Left ventricle myocardium inferior (tissue), 1 donor: ENCODE results near the gene NXN. TPM values are rescaled to one million over a fixed set of nuclear protein-coding genes. Genes with fewer than 3 reads are reported as not detected.
"Not testable (repeated sequence)": the region's sequence is repeated elsewhere in the genome, so short reads cannot be mapped to it uniquely, and the experiment has no call there.

Experiments
- DNase-seq: peaks from one replicate; pipeline ENCODE4 v3.0.0-alpha.2; 2020
- H3K27ac ChIP-seq: fragments of 200-600 bp; replicated peaks from 2 replicates; pipeline ENCODE4 v1.8.0; 2021
- H3K27me3 ChIP-seq: fragments of 200-600 bp; 2 replicates; pipeline ENCODE4 v1.8.0; 2021; ENCODE audit warnings: low read depth
- H3K36me3 ChIP-seq: fragments of 200-600 bp; 2 replicates; pipeline ENCODE4 v1.8.0; 2021
- H3K4me1 ChIP-seq: fragments of 200-600 bp; 2 replicates; pipeline ENCODE4 v1.8.0; 2021
- H3K4me3 ChIP-seq: fragments of 200-600 bp; 2 replicates; pipeline ENCODE4 v1.8.0; 2021; ENCODE audit warnings: mild to moderate bottlenecking, moderate library complexity
- H3K9me3 ChIP-seq: fragments of 200-600 bp; replicated peaks from 2 replicates; pipeline ENCODE4 v1.8.0; 2021
- intact Hi-C: fragments of 100-400 bp; cut with micrococcal nuclease; formaldehyde crosslinking; loops from one replicate; pipeline ENCODE4 v1.11.0; 2022
- total RNA-seq: library from RNA; stranded (reverse); fragmentation: NEBNext Ultra II Directional; extraction: Animal tissue kit (Norgen Biotek cat#: 25700); gene quantifications from one replicate; pipeline ENCODE4 v1.2.1, GENCODE V29; 2021
- TF ChIP-seq, protein P1 (sequence below): fragments of 200-600 bp; IDR thresholded peaks from 2 replicates; pipeline ENCODE4 v1.8.0; 2021; ENCODE audit warnings: antibody characterized with exemption, mild to moderate bottlenecking, borderline replicate concordance
- donor health status: DM: no; HTN: yes; CAD: no; lungs with severe emphysema.

Gene NXN
- total RNA-seq, 1 donor from 2014 or later, result 13.8 TPM

GRCh38 chr17:881778-882177 lies 97.8 kb downstream of the NXN start:
- no peak overlapping the region for H3K4me3 ChIP-seq
- H3K4me1 ChIP-seq, result peaks cover 72% of the 10 kb centered on the region
- no peaks in the 10 kb centered on the region for H3K27me3 ChIP-seq
- intact Hi-C loops, result no loop called here
- DNase-seq, result no peak
- peak overlapping the region; percentile 92 for H3K27ac ChIP-seq
- TF ChIP-seq, protein P1, sequence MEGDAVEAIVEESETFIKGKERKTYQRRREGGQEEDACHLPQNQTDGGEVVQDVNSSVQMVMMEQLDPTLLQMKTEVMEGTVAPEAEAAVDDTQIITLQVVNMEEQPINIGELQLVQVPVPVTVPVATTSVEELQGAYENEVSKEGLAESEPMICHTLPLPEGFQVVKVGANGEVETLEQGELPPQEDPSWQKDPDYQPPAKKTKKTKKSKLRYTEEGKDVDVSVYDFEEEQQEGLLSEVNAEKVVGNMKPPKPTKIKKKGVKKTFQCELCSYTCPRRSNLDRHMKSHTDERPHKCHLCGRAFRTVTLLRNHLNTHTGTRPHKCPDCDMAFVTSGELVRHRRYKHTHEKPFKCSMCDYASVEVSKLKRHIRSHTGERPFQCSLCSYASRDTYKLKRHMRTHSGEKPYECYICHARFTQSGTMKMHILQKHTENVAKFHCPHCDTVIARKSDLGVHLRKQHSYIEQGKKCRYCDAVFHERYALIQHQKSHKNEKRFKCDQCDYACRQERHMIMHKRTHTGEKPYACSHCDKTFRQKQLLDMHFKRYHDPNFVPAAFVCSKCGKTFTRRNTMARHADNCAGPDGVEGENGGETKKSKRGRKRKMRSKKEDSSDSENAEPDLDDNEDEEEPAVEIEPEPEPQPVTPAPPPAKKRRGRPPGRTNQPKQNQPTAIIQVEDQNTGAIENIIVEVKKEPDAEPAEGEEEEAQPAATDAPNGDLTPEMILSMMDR, result no peak
- H3K9me3 ChIP-seq, result no peaks in the 10 kb centered on the region
- H3K36me3 ChIP-seq, result no peaks in the 10 kb centered on the region

DNA sequence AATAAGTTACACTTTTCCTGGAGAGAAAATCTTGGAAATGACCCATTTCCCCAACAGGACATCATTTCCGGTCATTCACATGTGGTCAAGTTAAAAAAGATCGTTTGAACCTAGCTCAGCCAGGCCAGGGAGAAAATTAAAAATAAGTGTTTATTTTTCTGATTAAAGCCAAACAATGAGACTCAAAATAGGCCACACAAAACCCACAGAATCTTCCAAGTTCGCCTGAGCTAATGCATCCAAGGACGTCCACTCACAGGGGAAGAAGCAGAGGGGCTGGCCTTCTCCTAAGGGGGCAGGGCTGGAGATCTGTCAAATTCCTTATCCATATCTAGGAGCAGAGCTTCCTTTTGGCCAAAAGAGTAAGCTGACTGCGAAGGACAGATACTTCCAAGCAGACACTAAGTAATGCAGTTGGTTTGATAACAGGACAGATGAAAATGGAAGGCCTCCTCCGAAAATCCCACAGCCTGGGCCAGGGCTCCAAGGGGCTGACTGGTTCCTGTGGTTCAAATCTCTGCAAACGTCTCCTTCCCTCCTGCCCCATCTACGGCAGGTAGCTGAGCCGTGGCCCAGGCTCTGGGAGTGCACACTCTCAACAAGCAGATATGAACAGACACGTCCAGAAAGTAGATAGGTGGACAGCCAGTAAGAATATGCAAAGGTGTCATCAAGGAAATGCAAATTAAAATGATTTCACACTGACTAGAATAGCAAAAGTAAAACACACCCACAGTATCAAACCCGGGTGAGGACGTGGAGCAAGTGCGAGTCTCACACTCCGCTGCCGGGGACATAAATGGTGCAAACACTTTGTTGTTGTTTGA lies 98.9 kb downstream of the NXN start:
- TF ChIP-seq, protein P1, result no peak
- no peaks in the 10 kb centered on the region for H3K27me3 ChIP-seq
- H3K36me3 ChIP-seq, result no peaks in the 10 kb centered on the region
- peaks cover 62% of the 10 kb centered on the region for H3K4me1 ChIP-seq
- no peak for DNase-seq
- no peak overlapping the region for H3K4me3 ChIP-seq
- peak overlapping the region; percentile 92 for H3K27ac ChIP-seq
- no peaks in the 10 kb centered on the region for H3K9me3 ChIP-seq
- intact Hi-C loops, result no loop called here

GRCh38 chr17:879546-880442 lies 99.8 kb downstream of the NXN start:
- Histone ChIP-seq H3K4me1 (peaks cover 62% of the 10 kb centered on the region), H3K9me3 (no peaks in the 10 kb centered on the region), H3K36me3 (no peaks in the 10 kb centered on the region), H3K27ac (peak overlapping the region; percentile 92), H3K27me3 (no peaks in the 10 kb centered on the region), H3K4me3 (peak overlapping the region; percentile 3)
- DNase-seq, result peak; percentile 83
- TF ChIP-seq, protein P1, result peak; percentile 73
- intact Hi-C loops, result loop anchor here (10.0 kb wide), 1 partner anchor 85 kb away; no protein-coding TSS in a partner anchor

- no peaks in the 10 kb centered on the region for H3K27me3 ChIP-seq
- no peak overlapping the region for H3K4me3 ChIP-seq
- TF ChIP-seq, protein P1, result no peak
- H3K4me1 ChIP-seq, result peaks cover 42% of the 10 kb centered on the region
- no peaks in the 10 kb centered on the region for H3K9me3 ChIP-seq
- no peaks in the 10 kb centered on the region for H3K36me3 ChIP-seq
- intact Hi-C loops, result loop anchor here (10.0 kb wide), 1 partner anchor 83 kb away; no protein-coding TSS in a partner anchor
- no peak for DNase-seq
- no peak overlapping the region for H3K27ac ChIP-seq
Measured at GRCh38 chr17:877630-878029, 101.9 kb downstream of the NXN start.

DNA sequence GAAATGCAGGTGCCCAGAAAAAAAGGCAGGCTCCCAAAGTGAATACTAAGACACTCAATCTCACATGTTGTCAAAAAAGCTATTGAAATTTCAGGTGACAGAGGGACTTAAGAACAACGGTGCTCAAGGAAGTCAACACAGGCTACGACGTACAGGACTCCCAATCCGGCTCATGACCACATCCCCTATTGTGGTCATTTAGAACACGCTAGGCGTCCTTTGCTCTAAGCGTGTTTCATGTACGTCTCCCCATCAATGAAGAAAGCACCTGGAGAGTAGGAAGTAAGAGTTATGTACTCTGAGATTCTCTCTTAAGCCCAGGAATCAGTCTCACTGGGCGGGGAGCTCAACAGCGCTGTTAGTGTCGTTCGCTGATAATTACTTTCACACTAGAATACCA lies 103.3 kb downstream of the NXN start:
- intact Hi-C loops, result loop anchor here (10.0 kb wide), 1 partner anchor 81 kb away; no protein-coding TSS in a partner anchor
- H3K27me3 ChIP-seq, result no peaks in the 10 kb centered on the region
- no peaks in the 10 kb centered on the region for H3K36me3 ChIP-seq
- peaks cover 28% of the 10 kb centered on the region for H3K4me1 ChIP-seq
- TF ChIP-seq, protein P1, result no peak
- no peak overlapping the region for H3K27ac ChIP-seq
- no peaks in the 10 kb centered on the region for H3K9me3 ChIP-seq
- no peak for DNase-seq
- no peak overlapping the region for H3K4me3 ChIP-seq

DNA sequence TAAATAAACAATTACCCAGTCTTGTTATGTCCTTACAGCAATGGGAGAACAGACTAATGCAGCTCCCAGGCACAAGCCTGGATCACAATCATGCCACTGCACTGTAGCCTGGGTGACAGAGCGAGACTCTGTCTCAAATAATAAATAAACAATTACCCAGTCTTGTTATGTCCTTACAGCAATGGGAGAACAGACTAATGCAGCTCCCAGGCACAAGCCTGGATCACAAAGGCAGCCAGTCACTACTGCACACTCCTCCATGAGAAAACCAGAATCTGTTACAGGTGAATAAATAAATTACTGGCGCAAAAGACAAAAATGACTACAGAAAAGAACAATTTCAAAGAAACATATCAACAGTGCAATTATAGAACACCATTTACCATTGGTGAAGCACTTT lies 105.0 kb downstream of the NXN start:
- H3K27me3 ChIP-seq, DNase-seq, H3K9me3 ChIP-seq, H3K36me3 ChIP-seq, H3K4me3 ChIP-seq, H3K27ac ChIP-seq: not testable (repeated sequence)
- intact Hi-C loops, result loop anchor here (10.0 kb wide), 1 partner anchor 80 kb away; no protein-coding TSS in a partner anchor
- peaks cover 25% of the 10 kb centered on the region for H3K4me1 ChIP-seq
